ENCODE results near the gene ACY1. TPM values are rescaled to one million over a fixed set of nuclear protein-coding genes. Genes with fewer than 3 reads are reported as not detected.

ACY1 gene
- total RNA-seq, 1 experiment from 2014 or later = 164 TPM

DNA sequence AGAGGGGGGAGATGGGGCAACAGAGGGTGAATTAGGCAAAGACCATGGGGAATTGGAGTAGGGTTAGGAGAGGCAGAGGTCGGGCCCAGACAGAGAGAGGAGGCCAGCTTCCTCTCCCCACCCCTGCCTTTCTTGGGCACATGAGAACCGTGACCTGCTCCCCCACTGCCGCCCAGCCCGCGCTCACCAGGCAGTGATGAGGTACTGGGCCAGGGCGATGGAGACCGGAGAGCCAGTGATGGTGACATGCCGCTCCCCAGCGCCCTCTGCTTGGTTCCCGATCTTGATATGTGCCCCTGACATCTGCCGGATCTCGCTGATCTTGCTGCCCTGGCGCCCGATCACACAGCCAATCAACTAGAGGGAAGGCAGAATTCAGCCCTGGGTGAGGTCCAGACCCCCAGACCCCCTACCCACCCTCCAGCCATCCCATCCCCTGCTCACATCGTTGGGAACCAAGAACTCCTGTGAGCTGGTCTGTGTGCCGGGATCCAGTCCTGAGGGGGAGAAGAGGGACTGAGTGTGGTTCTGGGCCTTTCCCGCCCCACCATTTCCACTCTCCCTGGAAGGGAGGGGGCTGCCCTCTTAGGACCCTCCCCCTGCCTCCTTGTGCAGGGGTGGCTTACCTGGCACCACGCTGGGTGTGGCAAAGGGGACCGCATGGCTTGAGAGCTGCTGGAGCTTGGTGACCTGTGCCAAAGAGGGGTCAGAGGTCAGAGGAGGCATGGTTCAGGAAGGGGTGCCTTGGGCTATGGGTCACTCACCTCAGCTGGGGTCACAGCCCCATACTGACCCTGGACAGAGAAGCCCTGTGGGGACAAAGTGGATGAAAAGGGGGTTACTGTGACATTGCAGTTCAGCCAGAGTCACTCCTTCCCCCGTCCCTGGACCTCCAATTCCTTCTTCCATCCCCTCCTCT is 24.5 kb upstream of the ACY1 start:
- Mint-ChIP-seq H3K4me1 (ENCODE audit: insufficient read depth, unreplicated experiment) (peaks cover 3% of the 10 kb centered on the region), H3K36me3 (ENCODE audit: insufficient read depth, unreplicated experiment) (no peaks in the 10 kb centered on the region), H3K27ac (ENCODE audit: low read depth, unreplicated experiment) (no peak overlapping the region), H3K4me3 (ENCODE audit: unreplicated experiment) (no peak overlapping the region), H3K27me3 (ENCODE audit: insufficient read depth, unreplicated experiment) (no peaks in the 10 kb centered on the region), H3K9me3 (ENCODE audit: unreplicated experiment) (no peaks in the 10 kb centered on the region)
- POLR2A ChIA-PET = interaction anchor here (1.0 kb wide), 1 partner anchor 15 kb away, joined by 3 read pairs; the partner anchor contains the start of gene ABHD14B
- CTCF ChIA-PET = no interaction called here
- TF ChIP-seq CTCF (IDR thresholded peaks at IDR 0.05; ENCODE audit: unreplicated experiment) = no peak
- no TSS peak for BruUV-seq (replicated peaks)
- intact Hi-C loops (cut with micrococcal nuclease) = no loop called here
- DNase-seq (ENCODE audit: unreplicated experiment) = no peak

- no peak overlapping the region for H3K27ac Mint-ChIP-seq (ENCODE audit: low read depth, unreplicated experiment)
- no TSS peak for BruUV-seq (replicated peaks)
Observed at GRCh38 chr3:51959651-51960050, 23.7 kb upstream of the ACY1 start.

DNA sequence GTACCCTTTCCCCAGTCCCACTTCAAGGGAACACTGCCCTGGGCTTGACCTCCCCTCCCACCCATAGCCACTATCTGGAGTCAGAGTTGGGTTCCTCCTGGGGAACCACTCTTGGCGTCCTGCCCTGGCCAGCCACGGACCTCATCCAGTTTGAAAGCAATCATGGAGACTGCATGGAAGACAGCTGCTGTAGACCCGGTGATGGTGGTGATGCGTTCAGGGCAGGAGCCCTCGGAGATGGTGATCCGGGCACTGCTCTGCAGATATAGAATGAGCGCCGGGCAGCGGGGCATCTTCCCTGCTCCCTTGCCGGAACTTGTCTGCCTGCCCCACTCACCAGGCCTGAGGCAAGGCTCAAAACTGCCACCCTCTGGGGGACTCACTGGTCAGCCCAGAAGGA is 22.9 kb upstream of the ACY1 start:
- Mint-ChIP-seq H3K36me3 (ENCODE audit: insufficient read depth, unreplicated experiment) (no peaks in the 10 kb centered on the region), H3K27ac (ENCODE audit: low read depth, unreplicated experiment) (no peak overlapping the region), H3K4me3 (ENCODE audit: unreplicated experiment) (no peak overlapping the region), H3K4me1 (ENCODE audit: insufficient read depth, unreplicated experiment) (peaks cover 4% of the 10 kb centered on the region), H3K27me3 (ENCODE audit: insufficient read depth, unreplicated experiment) (no peaks in the 10 kb centered on the region), H3K9me3 (ENCODE audit: unreplicated experiment) (no peaks in the 10 kb centered on the region)
- intact Hi-C loops (cut with micrococcal nuclease) = no loop called here
- no peak for DNase-seq (ENCODE audit: unreplicated experiment)
- BruUV-seq (replicated peaks) = no TSS peak
- CTCF ChIA-PET = interaction anchor here (0.6 kb wide), 1 partner anchor 13 kb away, joined by 7 read pairs; no protein-coding TSS in a partner anchor
- POLR2A ChIA-PET = interaction anchor here (0.7 kb wide), 1 partner anchor 23 kb away, joined by 5 read pairs; no protein-coding TSS in a partner anchor
- TF ChIP-seq CTCF (IDR thresholded peaks at IDR 0.05; ENCODE audit: unreplicated experiment) = no peak

More at GRCh38 chr3:51959651-51960050, 23.7 kb upstream of the ACY1 start:
- H3K36me3 Mint-ChIP-seq (ENCODE audit: insufficient read depth, unreplicated experiment) = no peaks in the 10 kb centered on the region
- TF ChIP-seq CTCF (IDR thresholded peaks at IDR 0.05; ENCODE audit: unreplicated experiment) = no peak
- no peak for DNase-seq (ENCODE audit: unreplicated experiment)
- ChIA-PET POLR2A (interaction anchor here (1.0 kb wide), 1 partner anchor 14 kb away, joined by 3 read pairs; the partner anchor contains the start of gene ABHD14B), CTCF (interaction anchor here (0.6 kb wide), 2 partner anchors 13 to 18 kb away, joined by 4 to 7 read pairs; partner anchors contain the start of gene RRP9)
- H3K9me3 Mint-ChIP-seq (ENCODE audit: unreplicated experiment) = no peaks in the 10 kb centered on the region
- H3K4me3 Mint-ChIP-seq (ENCODE audit: unreplicated experiment) = no peak overlapping the region
- H3K4me1 Mint-ChIP-seq (ENCODE audit: insufficient read depth, unreplicated experiment) = no peaks in the 10 kb centered on the region
- H3K27me3 Mint-ChIP-seq (ENCODE audit: insufficient read depth, unreplicated experiment) = no peaks in the 10 kb centered on the region
- intact Hi-C loops (cut with micrococcal nuclease) = no loop called here

- no peaks in the 10 kb centered on the region for H3K9me3 Mint-ChIP-seq (ENCODE audit: unreplicated experiment)
- peaks cover 10% of the 10 kb centered on the region for H3K4me1 Mint-ChIP-seq (ENCODE audit: insufficient read depth, unreplicated experiment)
- BruUV-seq (replicated peaks) = no TSS peak
- no peak for TF ChIP-seq CTCF (IDR thresholded peaks at IDR 0.05; ENCODE audit: unreplicated experiment)
- H3K27me3 Mint-ChIP-seq (ENCODE audit: insufficient read depth, unreplicated experiment) = no peaks in the 10 kb centered on the region
- no peak overlapping the region for H3K27ac Mint-ChIP-seq (ENCODE audit: low read depth, unreplicated experiment)
- H3K4me3 Mint-ChIP-seq (ENCODE audit: unreplicated experiment) = no peak overlapping the region
- intact Hi-C loops (cut with micrococcal nuclease) = no loop called here
- POLR2A ChIA-PET = interaction anchor here (0.7 kb wide), 1 partner anchor 22 kb away, joined by 5 read pairs; no protein-coding TSS in a partner anchor
- CTCF ChIA-PET = interaction anchor here (0.7 to 1.7 kb wide), 3 partner anchors 13 to 93 kb away, joined by 3 to 7 read pairs (median 4); partner anchors contain the start of gene ABHD14B
- H3K36me3 Mint-ChIP-seq (ENCODE audit: insufficient read depth, unreplicated experiment) = no peaks in the 10 kb centered on the region
- no peak for DNase-seq (ENCODE audit: unreplicated experiment)
Observed at GRCh38 chr3:51961011-51961410, 22.3 kb upstream of the ACY1 start.

All from MCF 10A (cell line).